HG03175 (cell line): ENCODE results near the gene VCY1B.
"Not testable (repeated sequence)": the region's sequence is repeated elsewhere in the genome, so short reads cannot be mapped to it uniquely, and the experiment has no call there.

Source experiments
- ATAC-seq: cut with Tn5 transposase; IDR thresholded peaks from one replicate; pipeline ENCODE4 v1.9.1; 2021; ENCODE audit warnings: mild to moderate bottlenecking, moderate library complexity; ENCODE audit not compliant: unreplicated experiment

The VCY1B gene

GRCh38 chrY:14055927-14056326, at the start of gene VCY1B:
VCY1B (plus strand) TSS chrY:14056227; CDS start chrY:14056290, 63 bp downstream.
- ATAC-seq = not testable (repeated sequence)

DNA sequence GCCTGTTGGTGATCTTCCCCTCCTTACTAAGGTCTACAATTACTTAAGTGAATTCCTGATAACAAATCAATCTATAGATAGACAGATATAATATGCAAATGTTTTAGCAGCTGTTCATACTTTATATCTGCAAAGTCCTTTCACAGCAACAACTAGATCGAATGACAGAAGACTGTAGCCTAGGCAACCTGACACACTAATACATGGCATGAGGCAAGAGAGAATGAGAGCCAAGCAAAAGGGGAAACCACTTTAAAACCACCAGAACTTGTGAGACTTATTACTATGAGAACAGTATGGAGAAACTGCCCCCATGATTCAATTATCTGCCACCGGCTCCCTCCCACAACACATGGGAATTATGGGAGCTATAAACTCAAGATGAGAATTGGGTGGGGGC, 44.1 kb upstream of the VCY1B start:
- not testable (repeated sequence) for ATAC-seq

GRCh38 chrY:14030395-14030794, 25.6 kb upstream of the VCY1B start:
- ATAC-seq = peak; percentile 43

DNA sequence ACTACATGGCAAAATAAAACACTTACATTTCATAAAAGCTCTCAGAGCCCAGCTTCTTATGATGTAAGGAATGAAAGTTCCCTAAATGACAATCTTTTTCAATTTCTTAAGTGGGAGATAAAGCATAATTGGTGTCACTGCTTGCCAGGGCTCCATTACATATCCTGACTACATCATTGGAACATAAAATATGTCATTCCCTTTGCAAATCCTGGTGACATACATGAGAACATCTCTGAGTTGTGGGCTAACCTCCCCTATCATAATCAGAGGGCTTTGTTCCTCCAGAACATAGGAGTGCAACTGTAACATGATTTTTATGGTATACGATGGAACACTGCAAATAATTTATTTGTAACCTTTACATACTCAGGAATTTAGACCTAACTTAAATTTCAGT, 29.9 kb downstream of the VCY1B start:
- no peak for ATAC-seq
